Astrocyte (in vitro differentiated cells and primary cell): ENCODE results near the gene PLD6. TPM values are rescaled to one million over a fixed set of nuclear protein-coding genes. Genes with fewer than 3 reads are reported as not detected.

Experiments used
- DNase-seq: peaks from one replicate; pipeline ENCODE4 v3.0.0-alpha.2; 2010; ENCODE audit warnings: low read depth
- FAIRE-seq: peaks from 2 replicates; lab custom pipeline; 2011; peaks lifted over from hg19 to GRCh38; lab: Jason Lieb, UNC
- H2AFZ ChIP-seq: 2 replicates; pipeline ENCODE4 v1.6.0; 2012; ENCODE audit warnings: low read depth, low read length, inconsistent platforms
- H3K27ac ChIP-seq: 2 replicates; pipeline ENCODE4 v1.5.1; 2011; ENCODE audit warnings: low read depth, low read length, inconsistent platforms
- H3K27me3 ChIP-seq: 2 replicates; pipeline ENCODE4 v1.6.0; 2011; ENCODE audit warnings: low read length, inconsistent platforms; ENCODE audit not compliant: insufficient read depth
- H3K36me3 ChIP-seq: 2 replicates; pipeline ENCODE4 v1.5.1; 2011; ENCODE audit warnings: low read length, inconsistent platforms; ENCODE audit not compliant: insufficient read depth
- H3K4me1 ChIP-seq: 2 replicates; pipeline ENCODE4 v1.5.1; 2011; ENCODE audit warnings: low read length, inconsistent platforms; ENCODE audit not compliant: insufficient read depth
- H3K4me2 ChIP-seq: 2 replicates; pipeline ENCODE4 v1.6.0; 2012; ENCODE audit warnings: low read length, inconsistent platforms
- H3K4me3 ChIP-seq: 2 replicates; pipeline ENCODE4 v1.5.1; 2011; ENCODE audit warnings: low read depth, mild to moderate bottlenecking, low read length, inconsistent platforms; ENCODE audit not compliant: insufficient read depth
- H3K79me2 ChIP-seq: 2 replicates; pipeline ENCODE4 v1.6.0; 2012; ENCODE audit warnings: mild to moderate bottlenecking, low read length, inconsistent platforms; ENCODE audit not compliant: insufficient read depth
- H3K9ac ChIP-seq: 2 replicates; pipeline ENCODE4 v1.6.0; 2012; ENCODE audit warnings: mild to moderate bottlenecking, low read length, inconsistent platforms
- H3K9me3 ChIP-seq: 2 replicates; pipeline ENCODE4 v1.5.1; 2012; ENCODE audit warnings: low read depth, mild to moderate bottlenecking, low read length, inconsistent platforms; ENCODE audit not compliant: insufficient read depth
- H4K20me1 ChIP-seq: 2 replicates; pipeline ENCODE4 v1.6.0; 2012; ENCODE audit warnings: low read length, inconsistent platforms; ENCODE audit not compliant: insufficient read depth
- H3K27ac Mint-ChIP-seq: one replicate; pipeline ENCODE4 v1.8.0; 2021; ENCODE audit warnings: mild to moderate bottlenecking, mixed read lengths; ENCODE audit not compliant: unreplicated experiment
- H3K27me3 Mint-ChIP-seq: one replicate; pipeline ENCODE4 v1.8.0; 2021; ENCODE audit warnings: low read depth, mixed read lengths; ENCODE audit not compliant: unreplicated experiment
- H3K36me3 Mint-ChIP-seq: one replicate; pipeline ENCODE4 v1.8.0; 2021; ENCODE audit warnings: low read depth, mixed read lengths; ENCODE audit not compliant: unreplicated experiment
- H3K4me1 Mint-ChIP-seq: one replicate; pipeline ENCODE4 v1.8.0; 2021; ENCODE audit warnings: low read depth, mixed read lengths; ENCODE audit not compliant: unreplicated experiment
- H3K4me3 Mint-ChIP-seq: one replicate; pipeline ENCODE4 v1.8.0; 2021; ENCODE audit warnings: mild to moderate bottlenecking, moderate library complexity, mixed read lengths; ENCODE audit not compliant: unreplicated experiment
- H3K9me3 Mint-ChIP-seq: one replicate; pipeline ENCODE4 v1.8.0; 2021; ENCODE audit warnings: mild to moderate bottlenecking, mixed read lengths; ENCODE audit not compliant: unreplicated experiment
- EZH2 ChIP-seq: IDR thresholded peaks from 2 replicates; pipeline ENCODE4 v1.6.1; 2012; ENCODE audit warnings: mild to moderate bottlenecking, low read length, inconsistent platforms; ENCODE audit not compliant: insufficient read depth
- total RNA-seq: library from RNA; stranded (reverse); gene quantifications from 2 replicates; pipeline ENCODE4 v1.2.1, GENCODE V29; 2021
- TF ChIP-seq, protein P1 (sequence below): IDR thresholded peaks from 2 replicates; pipeline ENCODE4 v1.5.1; 2011; ENCODE audit warnings: low read depth, mild to moderate bottlenecking, inconsistent platforms, low read length, moderate library complexity; ENCODE audit not compliant: insufficient read depth

The PLD6 gene
- total RNA-seq, 1 donor from 2014 or later, result 0.64 TPM

DNA sequence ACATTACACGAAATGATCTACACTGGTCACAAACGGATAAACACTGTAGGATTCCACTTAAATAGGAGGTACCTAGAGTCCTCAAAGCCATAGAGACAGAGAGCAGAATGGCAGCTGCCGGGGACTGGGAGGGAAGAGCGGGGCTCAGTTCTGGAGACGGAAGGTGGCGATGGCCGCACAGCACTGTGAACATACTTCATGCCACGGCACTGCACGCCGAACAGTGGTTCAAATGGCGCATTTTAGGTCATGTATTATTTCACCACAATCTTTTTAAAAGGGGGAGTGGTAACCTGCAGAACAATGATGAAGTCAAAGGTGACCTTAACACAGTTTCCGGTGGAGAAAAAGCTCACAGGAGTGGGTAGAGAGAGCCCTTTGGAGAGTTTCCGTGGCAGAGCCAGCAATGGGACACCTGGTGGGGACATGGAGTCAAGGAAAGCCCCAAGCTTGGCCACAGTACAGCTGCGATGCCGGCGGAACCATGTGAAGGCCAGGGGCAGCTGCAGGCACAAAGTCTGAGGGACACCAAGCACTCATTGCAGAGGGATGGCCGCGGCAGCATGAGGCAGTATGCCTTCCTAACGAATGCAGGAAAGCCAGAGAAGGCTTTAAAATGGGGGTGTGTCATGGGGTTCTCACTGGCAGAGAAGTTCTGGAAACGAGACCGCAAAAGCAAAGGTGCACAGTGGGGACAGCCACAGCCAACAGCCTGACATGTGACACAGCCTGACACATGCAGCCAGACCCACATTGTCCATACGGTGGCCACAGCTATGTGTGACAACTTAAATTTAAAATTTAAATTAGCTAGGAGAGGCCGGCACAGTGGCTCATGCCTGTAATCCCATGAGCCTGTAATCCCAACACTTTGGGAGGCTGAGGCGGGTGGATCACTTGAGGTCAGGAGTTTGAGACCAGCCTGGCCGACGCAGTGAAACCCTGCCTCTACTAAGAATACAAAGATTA lies 23.6 kb upstream of the PLD6 start:
- no peaks in the 10 kb centered on the region for H3K9me3 Mint-ChIP-seq

DNA sequence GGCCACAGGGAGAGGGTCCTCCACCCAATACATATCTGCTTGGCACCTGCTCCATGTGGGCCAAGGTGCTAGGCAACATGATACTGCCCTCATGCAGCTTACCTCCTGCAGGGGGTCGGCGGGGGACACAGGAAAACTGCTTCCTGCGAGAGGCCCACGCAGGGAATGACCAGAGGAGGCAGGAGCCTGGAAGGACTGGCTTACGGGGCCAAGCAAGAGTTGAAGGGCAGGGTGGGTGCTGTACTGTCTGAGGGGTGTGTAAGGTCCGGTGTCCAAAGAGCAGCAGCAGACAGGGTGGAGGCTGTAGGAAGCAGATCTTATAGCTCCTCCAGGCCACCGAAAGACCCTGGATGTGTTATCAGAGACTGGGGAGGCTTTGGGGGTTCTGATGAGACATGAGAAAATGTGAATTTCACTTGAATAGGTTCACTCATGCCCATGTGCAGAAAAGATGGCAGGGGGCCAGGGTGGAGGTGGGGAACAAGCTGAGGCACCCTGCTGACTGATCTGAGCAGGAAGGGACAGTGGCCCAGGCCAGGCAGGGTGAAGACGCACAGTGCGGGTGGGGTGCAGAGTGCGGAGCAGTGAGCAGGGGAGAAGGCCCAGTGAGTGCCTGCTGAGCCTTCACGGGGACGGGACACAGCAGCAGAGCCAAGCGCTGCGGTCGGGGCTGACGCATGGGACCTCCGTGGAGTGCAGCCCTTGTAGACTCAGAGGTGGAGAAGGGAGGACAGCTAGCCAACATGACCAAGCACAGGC lies 22.6 kb upstream of the PLD6 start:
- Histone ChIP-seq H3K27ac (no peak overlapping the region), H3K9me3 (no peaks in the 10 kb centered on the region), H3K9ac (no peak overlapping the region), H3K4me2 (no peak overlapping the region), H4K20me1 (peaks cover 48% of the 10 kb centered on the region), H3K4me1 (no peaks in the 10 kb centered on the region), H3K36me3 (peaks cover 40% of the 10 kb centered on the region), H2AFZ (no peak overlapping the region), H3K4me3 (no peak overlapping the region), H3K27me3 (no peaks in the 10 kb centered on the region), H3K79me2 (peaks cover 21% of the 10 kb centered on the region)
- H3K27ac Mint-ChIP-seq, result no peak overlapping the region
- no peaks in the 10 kb centered on the region for H3K27me3 Mint-ChIP-seq
- no peak for TF ChIP-seq EZH2
- TF ChIP-seq, protein P1, sequence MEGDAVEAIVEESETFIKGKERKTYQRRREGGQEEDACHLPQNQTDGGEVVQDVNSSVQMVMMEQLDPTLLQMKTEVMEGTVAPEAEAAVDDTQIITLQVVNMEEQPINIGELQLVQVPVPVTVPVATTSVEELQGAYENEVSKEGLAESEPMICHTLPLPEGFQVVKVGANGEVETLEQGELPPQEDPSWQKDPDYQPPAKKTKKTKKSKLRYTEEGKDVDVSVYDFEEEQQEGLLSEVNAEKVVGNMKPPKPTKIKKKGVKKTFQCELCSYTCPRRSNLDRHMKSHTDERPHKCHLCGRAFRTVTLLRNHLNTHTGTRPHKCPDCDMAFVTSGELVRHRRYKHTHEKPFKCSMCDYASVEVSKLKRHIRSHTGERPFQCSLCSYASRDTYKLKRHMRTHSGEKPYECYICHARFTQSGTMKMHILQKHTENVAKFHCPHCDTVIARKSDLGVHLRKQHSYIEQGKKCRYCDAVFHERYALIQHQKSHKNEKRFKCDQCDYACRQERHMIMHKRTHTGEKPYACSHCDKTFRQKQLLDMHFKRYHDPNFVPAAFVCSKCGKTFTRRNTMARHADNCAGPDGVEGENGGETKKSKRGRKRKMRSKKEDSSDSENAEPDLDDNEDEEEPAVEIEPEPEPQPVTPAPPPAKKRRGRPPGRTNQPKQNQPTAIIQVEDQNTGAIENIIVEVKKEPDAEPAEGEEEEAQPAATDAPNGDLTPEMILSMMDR, result no peak
- no peak for DNase-seq
- H3K9me3 Mint-ChIP-seq, result no peaks in the 10 kb centered on the region
- peaks cover 18% of the 10 kb centered on the region for H3K36me3 Mint-ChIP-seq
- no peak for FAIRE-seq
- H3K4me3 Mint-ChIP-seq, result no peak overlapping the region
- no peaks in the 10 kb centered on the region for H3K4me1 Mint-ChIP-seq

More for the DNA sequence above, 23.6 kb upstream of the PLD6 start:
- Histone ChIP-seq H4K20me1 (peaks cover 56% of the 10 kb centered on the region), H3K4me2 (no peak overlapping the region), H3K4me1 (no peaks in the 10 kb centered on the region), H2AFZ (no peak overlapping the region), H3K9me3 (no peaks in the 10 kb centered on the region), H3K36me3 (peaks cover 33% of the 10 kb centered on the region), H3K79me2 (peaks cover 30% of the 10 kb centered on the region), H3K27ac (no peak overlapping the region), H3K4me3 (no peak overlapping the region), H3K9ac (no peak overlapping the region), H3K27me3 (no peaks in the 10 kb centered on the region)
- H3K4me1 Mint-ChIP-seq, result no peaks in the 10 kb centered on the region
- no peak for FAIRE-seq
- peaks cover 14% of the 10 kb centered on the region for H3K36me3 Mint-ChIP-seq
- no peak for DNase-seq
- no peaks in the 10 kb centered on the region for H3K27me3 Mint-ChIP-seq
- TF ChIP-seq, protein P1, result no peak
- no peak for TF ChIP-seq EZH2
- no peak overlapping the region for H3K4me3 Mint-ChIP-seq
- no peak overlapping the region for H3K27ac Mint-ChIP-seq
